Loucy (cell line): ENCODE results near the gene RAB40B.

Source experiments
- H2AFZ ChIP-seq: fragments of 200-600 bp; sonication (generic); 2 replicates; pipeline ENCODE4 v1.6.0; 2016; ENCODE audit warnings: antibody characterized with exemption, mild to moderate bottlenecking, low read length, moderate library complexity
- H3F3A ChIP-seq: fragments of 200-600 bp; 2 replicates; pipeline ENCODE4 v1.6.0; 2016; ENCODE audit warnings: antibody characterized with exemption, low read depth, mild to moderate bottlenecking
- H3K27me3 ChIP-seq: fragments of 200-600 bp; sonication (generic); 2 replicates; pipeline ENCODE4 v1.6.1; 2014; ENCODE audit warnings: low read length, mild to moderate bottlenecking; ENCODE audit not compliant: insufficient read depth, poor library complexity, severe bottlenecking
- H3K36me3 ChIP-seq: fragments of 200-600 bp; sonication (generic); 2 replicates; pipeline ENCODE4 v1.6.1; 2016; ENCODE audit warnings: low read length; ENCODE audit not compliant: insufficient read depth
- H3K4me1 ChIP-seq: fragments of 200-600 bp; sonication (generic); 2 replicates; pipeline ENCODE4 v1.5.1; 2014; ENCODE audit warnings: low read length, mild to moderate bottlenecking; ENCODE audit not compliant: insufficient read depth, poor library complexity, severe bottlenecking
- H3K4me2 ChIP-seq: fragments of 200-600 bp; sonication (generic); 2 replicates; pipeline ENCODE4 v1.6.0; 2014; ENCODE audit warnings: antibody characterized with exemption, low read length, low read depth, mild to moderate bottlenecking; ENCODE audit not compliant: poor library complexity, severe bottlenecking
- H3K4me3 ChIP-seq: fragments of 200-600 bp; sonication (generic); 2 replicates; pipeline ENCODE4 v1.5.1; 2014; ENCODE audit warnings: low read length, mild to moderate bottlenecking, mixed read lengths; ENCODE audit not compliant: poor library complexity, severe bottlenecking
- H3K79me2 ChIP-seq: fragments of 200-600 bp; sonication (generic); 2 replicates; pipeline ENCODE4 v1.6.1; 2014; ENCODE audit warnings: low read length; ENCODE audit not compliant: insufficient read depth
- H3K9ac ChIP-seq: fragments of 200-600 bp; sonication (generic); 2 replicates; pipeline ENCODE4 v1.6.0; 2014; ENCODE audit warnings: mild to moderate bottlenecking, low read depth, low read length, moderate library complexity; ENCODE audit not compliant: poor library complexity, severe bottlenecking
- H3K9me2 ChIP-seq: fragments of 200-600 bp; sonication (generic); replicated peaks from 2 replicates; pipeline ENCODE4 v1.6.1; 2016; ENCODE audit warnings: low read depth, low read length, mixed read lengths
- H3K9me3 ChIP-seq: fragments of 200-600 bp; sonication (generic); 2 replicates; pipeline ENCODE4 v1.6.1; 2014; ENCODE audit warnings: mild to moderate bottlenecking, antibody characterized with exemption, low read length, low read depth; ENCODE audit not compliant: insufficient read depth
- H4K20me1 ChIP-seq: fragments of 200-600 bp; sonication (generic); 2 replicates; pipeline ENCODE4 v1.6.0; 2014; ENCODE audit warnings: antibody characterized with exemption, low read length, mild to moderate bottlenecking; ENCODE audit not compliant: insufficient read depth, poor library complexity, severe bottlenecking
- EZH2phosphoT487 ChIP-seq: fragments of 200-600 bp; IDR thresholded peaks from 2 replicates; pipeline ENCODE4 v1.6.1; 2018; ENCODE audit warnings: antibody characterized with exemption, mild to moderate bottlenecking, moderate library complexity, borderline replicate concordance
- TF ChIP-seq, protein P1 (sequence below): fragments of 200-600 bp; sonication (generic); conservative IDR thresholded peaks from 2 replicates; pipeline ENCODE4 v1.5.1; 2014; ENCODE audit warnings: mild to moderate bottlenecking, antibody characterized with exemption, low read length

The RAB40B gene

DNA sequence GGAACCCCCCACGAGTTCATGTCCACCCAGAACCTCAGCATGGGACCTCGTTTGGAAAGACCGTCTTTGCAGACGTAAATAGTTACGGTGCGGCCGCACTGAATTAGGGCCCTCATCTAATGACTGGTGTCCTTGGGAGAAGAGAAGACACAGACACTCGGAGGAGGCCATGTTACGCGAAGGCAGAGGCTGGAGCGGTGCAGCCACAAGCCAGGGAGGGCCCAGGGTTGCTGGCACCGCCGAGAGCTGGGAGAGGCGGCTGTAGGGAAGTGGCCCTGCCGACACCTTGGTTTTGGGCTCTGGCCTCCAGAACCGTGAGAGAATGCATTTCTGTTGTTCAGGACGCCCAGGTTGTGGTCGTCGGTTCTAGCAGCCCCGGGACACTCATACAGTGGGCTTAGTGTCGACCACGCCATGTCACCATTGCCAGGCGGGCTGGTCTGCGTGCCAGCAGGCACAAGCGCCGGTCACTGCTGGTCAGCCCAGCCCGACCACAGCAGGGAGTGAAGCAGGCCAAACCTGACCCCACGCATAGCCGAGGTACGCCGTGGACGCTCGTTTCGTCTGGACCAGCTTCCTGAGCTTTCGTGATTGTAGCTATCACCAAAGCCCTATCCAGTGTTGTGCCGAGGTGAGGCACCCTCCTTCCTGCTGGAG lies 39.6 kb downstream of the RAB40B start:
- Histone ChIP-seq H3K4me2 (no peak overlapping the region), H4K20me1 (no peaks in the 10 kb centered on the region), H3K36me3 (no peaks in the 10 kb centered on the region), H3K9me3 (no peaks in the 10 kb centered on the region), H3K27me3 (no peaks in the 10 kb centered on the region), H3K9me2 (no peaks in the 10 kb centered on the region), H3K4me1 (no peaks in the 10 kb centered on the region), H3K9ac (no peak overlapping the region), H3F3A (no peaks in the 10 kb centered on the region), H3K4me3 (no peak overlapping the region), H2AFZ (no peak overlapping the region), H3K79me2 (no peaks in the 10 kb centered on the region)
- TF ChIP-seq, protein P1, sequence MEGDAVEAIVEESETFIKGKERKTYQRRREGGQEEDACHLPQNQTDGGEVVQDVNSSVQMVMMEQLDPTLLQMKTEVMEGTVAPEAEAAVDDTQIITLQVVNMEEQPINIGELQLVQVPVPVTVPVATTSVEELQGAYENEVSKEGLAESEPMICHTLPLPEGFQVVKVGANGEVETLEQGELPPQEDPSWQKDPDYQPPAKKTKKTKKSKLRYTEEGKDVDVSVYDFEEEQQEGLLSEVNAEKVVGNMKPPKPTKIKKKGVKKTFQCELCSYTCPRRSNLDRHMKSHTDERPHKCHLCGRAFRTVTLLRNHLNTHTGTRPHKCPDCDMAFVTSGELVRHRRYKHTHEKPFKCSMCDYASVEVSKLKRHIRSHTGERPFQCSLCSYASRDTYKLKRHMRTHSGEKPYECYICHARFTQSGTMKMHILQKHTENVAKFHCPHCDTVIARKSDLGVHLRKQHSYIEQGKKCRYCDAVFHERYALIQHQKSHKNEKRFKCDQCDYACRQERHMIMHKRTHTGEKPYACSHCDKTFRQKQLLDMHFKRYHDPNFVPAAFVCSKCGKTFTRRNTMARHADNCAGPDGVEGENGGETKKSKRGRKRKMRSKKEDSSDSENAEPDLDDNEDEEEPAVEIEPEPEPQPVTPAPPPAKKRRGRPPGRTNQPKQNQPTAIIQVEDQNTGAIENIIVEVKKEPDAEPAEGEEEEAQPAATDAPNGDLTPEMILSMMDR = no peak
- no peak for TF ChIP-seq EZH2phosphoT487

DNA sequence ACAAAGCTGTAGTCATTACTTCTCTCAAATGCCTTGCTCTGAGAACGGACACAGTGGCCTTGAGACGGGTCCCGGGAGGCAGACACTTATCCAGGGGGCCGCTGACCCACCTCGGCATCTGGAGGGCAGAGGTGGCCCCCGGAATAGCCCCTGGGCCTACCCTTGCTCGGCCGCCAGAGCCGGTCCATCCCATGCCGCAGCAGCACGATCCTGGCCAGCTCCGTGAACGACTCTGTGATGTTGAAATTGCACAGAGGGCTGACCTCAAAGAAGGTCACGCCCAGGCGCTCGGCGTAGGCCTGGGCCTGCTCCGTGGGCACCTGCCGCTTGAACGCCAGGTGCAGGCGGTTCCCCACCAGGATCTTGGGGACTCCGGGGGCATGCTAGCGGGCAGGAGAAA lies 40.2 kb downstream of the RAB40B start:
- no peak overlapping the region for H3K4me3 ChIP-seq
- no peak for TF ChIP-seq EZH2phosphoT487
- no peak overlapping the region for H3K4me2 ChIP-seq
- H3K4me1 ChIP-seq = no peaks in the 10 kb centered on the region
- H3K27me3 ChIP-seq = no peaks in the 10 kb centered on the region
- H3F3A ChIP-seq = no peaks in the 10 kb centered on the region
- H3K9me3 ChIP-seq = no peaks in the 10 kb centered on the region
- H3K9me2 ChIP-seq = no peaks in the 10 kb centered on the region
- no peak overlapping the region for H3K9ac ChIP-seq
- H3K36me3 ChIP-seq = no peaks in the 10 kb centered on the region
- H3K79me2 ChIP-seq = no peaks in the 10 kb centered on the region
- no peak overlapping the region for H2AFZ ChIP-seq
- no peaks in the 10 kb centered on the region for H4K20me1 ChIP-seq

DNA sequence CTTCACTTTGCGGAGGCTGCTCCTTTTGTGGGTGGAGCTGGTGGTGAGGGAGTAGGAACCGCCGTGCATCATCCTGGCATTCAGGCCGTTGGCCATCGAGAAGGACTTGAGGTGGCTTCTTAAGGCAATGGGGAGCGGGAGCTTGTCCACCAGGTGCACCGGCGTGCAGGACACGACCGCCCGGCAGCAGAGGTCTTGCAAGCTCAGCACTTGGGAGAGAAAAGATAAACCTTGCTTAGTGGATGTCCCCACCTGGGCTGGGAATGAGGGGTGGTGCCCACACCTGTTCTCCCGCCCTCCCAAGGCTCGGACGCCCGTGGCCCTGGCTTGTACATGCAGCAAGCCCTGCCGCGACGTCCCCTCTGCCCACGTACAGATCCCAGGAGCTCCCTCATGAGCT lies 40.6 kb downstream of the RAB40B start:
- H3K4me3 ChIP-seq = no peak overlapping the region
- TF ChIP-seq EZH2phosphoT487 = no peak
- TF ChIP-seq, protein P1 = no peak
- H2AFZ ChIP-seq = no peak overlapping the region
- no peaks in the 10 kb centered on the region for H4K20me1 ChIP-seq
- no peaks in the 10 kb centered on the region for H3K4me1 ChIP-seq
- no peaks in the 10 kb centered on the region for H3K79me2 ChIP-seq
- H3K36me3 ChIP-seq = no peaks in the 10 kb centered on the region
- H3K27me3 ChIP-seq = no peaks in the 10 kb centered on the region
- H3F3A ChIP-seq = no peaks in the 10 kb centered on the region
- no peaks in the 10 kb centered on the region for H3K9me2 ChIP-seq
- no peak overlapping the region for H3K4me2 ChIP-seq
- H3K9me3 ChIP-seq = no peaks in the 10 kb centered on the region
- no peak overlapping the region for H3K9ac ChIP-seq

DNA sequence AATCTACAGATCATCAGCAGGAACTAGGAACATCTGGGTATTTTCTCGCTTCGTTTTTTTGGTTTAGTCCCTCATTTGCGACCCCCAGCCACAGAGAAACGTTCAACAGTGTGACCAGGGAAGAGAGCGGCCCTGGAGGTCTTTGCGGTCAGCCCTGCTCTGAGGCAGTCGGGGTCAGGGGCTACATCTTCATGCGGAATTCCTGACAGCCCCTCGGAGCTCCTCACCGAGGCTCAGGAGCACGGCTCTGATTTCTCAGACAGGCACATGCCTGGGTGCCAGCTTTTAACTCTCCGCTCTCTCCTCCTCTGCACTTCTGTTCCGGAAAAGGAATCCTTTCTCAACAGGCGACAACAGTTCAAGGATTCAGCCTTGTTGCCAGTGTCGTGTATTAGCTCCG lies 42.2 kb downstream of the RAB40B start:
- Histone ChIP-seq H3K9me3 (no peaks in the 10 kb centered on the region), H3F3A (no peaks in the 10 kb centered on the region), H2AFZ (no peak overlapping the region), H3K79me2 (no peaks in the 10 kb centered on the region), H4K20me1 (no peaks in the 10 kb centered on the region), H3K4me1 (no peaks in the 10 kb centered on the region), H3K27me3 (no peaks in the 10 kb centered on the region), H3K9me2 (no peaks in the 10 kb centered on the region), H3K4me2 (no peak overlapping the region), H3K4me3 (no peak overlapping the region), H3K9ac (no peak overlapping the region), H3K36me3 (no peaks in the 10 kb centered on the region)
- TF ChIP-seq, protein P1 = no peak
- TF ChIP-seq EZH2phosphoT487 = no peak
